IPS-15b (cell line): ENCODE results near the gene OR14I1.

Experiments
- H3K27me3 ChIP-seq: one replicate; pipeline ENCODE4 v1.6.1; 2013; ENCODE audit warnings: low read length; ENCODE audit not compliant: control insufficient read depth, insufficient read depth
- H3K36me3 ChIP-seq: one replicate; pipeline ENCODE4 v1.6.1; 2013; ENCODE audit warnings: low read length; ENCODE audit not compliant: control insufficient read depth, insufficient read depth
- H3K4me1 ChIP-seq: one replicate; pipeline ENCODE4 v1.6.1; 2013; ENCODE audit warnings: mild to moderate bottlenecking, low read length; ENCODE audit not compliant: control insufficient read depth, insufficient read depth
- H3K4me3 ChIP-seq: one replicate; pipeline ENCODE4 v1.5.1; 2013; ENCODE audit warnings: low read depth, low read length
- H3K9ac ChIP-seq: one replicate; pipeline ENCODE4 v1.6.1; 2013; ENCODE audit warnings: low read depth, mild to moderate bottlenecking, low read length
- H3K9me3 ChIP-seq: one replicate; pipeline ENCODE4 v1.6.1; 2013; ENCODE audit warnings: mild to moderate bottlenecking, low read length; ENCODE audit not compliant: control insufficient read depth, insufficient read depth

The OR14I1 gene

GRCh38 chr1:248702714-248703113 is at the start of gene OR14I1:
Gene OR14I1, minus strand, starts transcription at chr1:248702766.
- H3K9ac ChIP-seq, result no peak within 1 kb of the TSS
- peaks cover 6% of the 10 kb centered on the region for H3K9me3 ChIP-seq
- H3K4me3 ChIP-seq, result no peak within 1 kb of the TSS
- no peaks in the 10 kb centered on the region for H3K27me3 ChIP-seq
- no peaks in the 10 kb centered on the region for H3K4me1 ChIP-seq
- H3K36me3 ChIP-seq, result no peaks in the 10 kb centered on the region

DNA sequence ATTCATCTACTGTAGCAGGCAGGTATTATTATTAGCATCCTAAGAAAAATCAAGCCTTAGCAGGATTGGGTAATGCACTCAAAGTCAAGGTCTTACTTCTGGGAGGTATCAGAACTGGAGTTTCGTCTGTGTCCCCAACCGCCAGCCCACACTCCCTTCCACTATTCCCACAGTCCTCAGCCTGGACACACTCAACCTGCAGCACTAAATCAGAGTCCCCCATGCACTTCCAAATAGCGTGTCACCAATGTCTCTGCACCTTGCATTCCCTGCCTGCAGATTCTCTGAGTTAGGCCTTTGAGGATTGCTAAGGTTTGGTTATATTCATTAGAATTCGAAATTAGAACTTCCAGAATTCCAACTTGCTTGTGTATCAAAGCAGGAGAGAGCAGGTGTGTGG is 49.1 kb upstream of the OR14I1 start:
- H3K9me3 ChIP-seq, result peaks cover 23% of the 10 kb centered on the region

GRCh38 chr1:248751142-248751541 is 48.6 kb upstream of the OR14I1 start:
- H3K36me3 ChIP-seq, result no peaks in the 10 kb centered on the region
- H3K9me3 ChIP-seq, result peaks cover 23% of the 10 kb centered on the region
- no peak overlapping the region for H3K4me3 ChIP-seq
- H3K9ac ChIP-seq, result no peak overlapping the region
- H3K4me1 ChIP-seq, result no peaks in the 10 kb centered on the region
- no peaks in the 10 kb centered on the region for H3K27me3 ChIP-seq

More for the DNA sequence above, 49.1 kb upstream of the OR14I1 start:
- Histone ChIP-seq H3K4me3 (no peak overlapping the region), H3K36me3 (no peaks in the 10 kb centered on the region), H3K27me3 (no peaks in the 10 kb centered on the region), H3K9ac (no peak overlapping the region), H3K4me1 (no peaks in the 10 kb centered on the region)

DNA sequence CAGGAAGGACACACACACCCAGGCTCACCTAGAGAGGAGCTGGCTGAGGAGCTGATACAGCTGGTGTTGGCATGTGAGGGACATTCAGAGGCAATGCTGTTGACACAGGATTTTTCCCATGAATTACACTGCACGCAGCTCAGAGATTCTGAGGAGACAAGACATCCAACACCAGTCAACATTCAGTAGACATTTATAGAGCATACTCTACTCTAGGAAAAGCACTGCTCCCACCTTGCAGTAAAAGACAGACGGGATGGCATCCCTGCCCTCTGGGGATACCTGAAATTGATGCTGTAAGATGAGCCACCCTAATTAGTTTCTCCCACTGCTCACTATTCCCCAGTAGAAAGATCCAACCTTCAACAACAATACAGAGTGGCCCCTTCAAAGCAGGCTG is 47.9 kb upstream of the OR14I1 start:
- Histone ChIP-seq H3K9ac (no peak overlapping the region), H3K4me1 (no peaks in the 10 kb centered on the region), H3K27me3 (no peaks in the 10 kb centered on the region), H3K36me3 (no peaks in the 10 kb centered on the region), H3K9me3 (peaks cover 23% of the 10 kb centered on the region), H3K4me3 (no peak overlapping the region)

GRCh38 chr1:248748211-248748610 is 45.6 kb upstream of the OR14I1 start:
- no peaks in the 10 kb centered on the region for H3K4me1 ChIP-seq
- no peak overlapping the region for H3K4me3 ChIP-seq
- H3K9ac ChIP-seq, result no peak overlapping the region
- no peaks in the 10 kb centered on the region for H3K27me3 ChIP-seq
- peaks cover 8% of the 10 kb centered on the region for H3K9me3 ChIP-seq
- H3K36me3 ChIP-seq, result no peaks in the 10 kb centered on the region

GRCh38 chr1:248740876-248741275 is 38.3 kb upstream of the OR14I1 start:
- H3K9ac ChIP-seq, result no peak overlapping the region
- no peaks in the 10 kb centered on the region for H3K4me1 ChIP-seq
- H3K36me3 ChIP-seq, result no peaks in the 10 kb centered on the region
- H3K27me3 ChIP-seq, result no peaks in the 10 kb centered on the region
- no peak overlapping the region for H3K4me3 ChIP-seq
- H3K9me3 ChIP-seq, result peaks cover 11% of the 10 kb centered on the region

DNA sequence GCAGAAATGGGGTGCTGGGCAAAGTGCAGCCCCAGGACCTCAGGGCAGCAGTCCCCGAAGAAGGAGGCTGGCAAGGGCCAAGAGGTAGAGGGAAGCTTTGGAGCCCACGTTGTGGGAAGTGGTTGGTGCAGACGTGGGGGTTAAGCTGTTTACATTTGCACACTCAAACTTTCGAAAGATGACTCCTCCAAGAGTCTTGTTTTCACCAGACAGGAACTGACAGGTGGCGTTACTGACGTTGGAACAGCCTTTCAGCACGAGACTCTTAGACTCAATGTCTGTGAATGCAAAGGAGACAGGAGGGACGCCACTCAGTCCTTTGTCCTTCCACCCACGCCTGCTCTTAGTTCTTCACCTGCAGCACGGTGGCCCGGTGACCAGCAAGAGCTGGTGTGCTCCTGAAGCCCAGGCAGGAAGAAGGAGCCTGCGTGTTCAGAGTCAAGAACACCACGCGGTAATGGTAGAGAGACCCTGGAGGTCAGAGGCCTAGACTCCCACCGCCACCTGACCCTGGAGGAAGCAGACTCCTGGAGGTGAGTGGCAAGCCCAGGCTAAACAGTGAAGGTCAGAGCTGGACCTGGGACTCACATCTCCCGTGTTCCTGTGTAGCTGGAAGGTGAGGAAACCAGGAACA is 37.1 kb upstream of the OR14I1 start:
- no peak overlapping the region for H3K9ac ChIP-seq
- peaks cover 11% of the 10 kb centered on the region for H3K9me3 ChIP-seq
- no peaks in the 10 kb centered on the region for H3K4me1 ChIP-seq
- no peaks in the 10 kb centered on the region for H3K27me3 ChIP-seq
- H3K36me3 ChIP-seq, result no peaks in the 10 kb centered on the region
- H3K4me3 ChIP-seq, result no peak overlapping the region

- peaks cover 6% of the 10 kb centered on the region for H3K9me3 ChIP-seq
- no peaks in the 10 kb centered on the region for H3K4me1 ChIP-seq
- no peaks in the 10 kb centered on the region for H3K36me3 ChIP-seq
- no peak overlapping the region for H3K9ac ChIP-seq
- no peaks in the 10 kb centered on the region for H3K27me3 ChIP-seq
- no peak overlapping the region for H3K4me3 ChIP-seq
Measured at GRCh38 chr1:248737457-248737856, 34.9 kb upstream of the OR14I1 start.

- H3K9ac ChIP-seq, result no peak overlapping the region
- H3K4me3 ChIP-seq, result no peak overlapping the region
- no peaks in the 10 kb centered on the region for H3K4me1 ChIP-seq
- no peaks in the 10 kb centered on the region for H3K36me3 ChIP-seq
- H3K9me3 ChIP-seq, result peaks cover 5% of the 10 kb centered on the region
- H3K27me3 ChIP-seq, result no peaks in the 10 kb centered on the region
Measured at GRCh38 chr1:248736977-248737376, 34.4 kb upstream of the OR14I1 start.

GRCh38 chr1:248733566-248733965 is 31.0 kb upstream of the OR14I1 start:
- Histone ChIP-seq H3K27me3 (no peaks in the 10 kb centered on the region), H3K9me3 (peaks cover 12% of the 10 kb centered on the region), H3K36me3 (no peaks in the 10 kb centered on the region), H3K9ac (no peak overlapping the region), H3K4me3 (no peak overlapping the region), H3K4me1 (no peaks in the 10 kb centered on the region)

DNA sequence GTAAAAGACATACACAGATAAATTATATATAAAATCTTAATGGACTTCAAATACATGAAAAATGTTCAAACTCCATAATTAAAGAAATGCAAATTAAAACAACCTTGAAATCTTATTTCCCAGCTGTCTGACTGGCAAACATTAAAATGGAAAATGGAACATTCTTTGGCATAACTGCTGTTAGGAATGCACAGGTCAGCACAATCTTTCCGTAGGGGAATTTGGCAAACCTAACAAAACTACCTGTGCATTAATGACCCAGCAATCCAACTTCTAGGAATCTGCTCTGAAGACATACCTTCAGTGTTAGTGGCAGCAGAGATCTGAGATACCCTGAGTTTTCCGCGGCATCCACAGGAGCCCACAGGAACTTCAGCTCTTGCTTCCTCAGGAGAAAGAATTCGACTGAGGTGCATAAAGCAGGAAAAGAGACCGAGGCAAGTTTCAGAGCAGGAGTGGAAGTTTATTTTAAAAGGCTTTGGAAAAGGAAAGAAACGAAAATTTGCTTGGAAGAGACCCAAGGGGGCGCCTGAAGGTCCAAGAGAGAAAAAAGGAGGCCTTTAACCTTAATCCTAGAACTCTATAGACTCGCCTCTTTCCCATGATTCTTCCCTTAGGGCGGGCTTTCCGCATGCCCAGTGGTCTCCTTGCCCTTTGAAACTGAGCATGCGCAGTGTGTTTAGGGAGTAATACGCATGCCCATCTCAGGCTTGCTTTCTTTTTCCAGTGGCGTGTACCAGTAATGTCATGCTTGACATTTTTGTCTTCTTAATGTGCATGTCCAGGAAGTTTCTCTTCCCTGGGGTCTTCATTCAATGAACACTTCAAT is 28.2 kb upstream of the OR14I1 start:
- Histone ChIP-seq H3K4me3 (no peak overlapping the region), H3K27me3 (no peaks in the 10 kb centered on the region), H3K36me3 (no peaks in the 10 kb centered on the region), H3K4me1 (no peaks in the 10 kb centered on the region), H3K9ac (no peak overlapping the region), H3K9me3 (peaks cover 8% of the 10 kb centered on the region)

DNA sequence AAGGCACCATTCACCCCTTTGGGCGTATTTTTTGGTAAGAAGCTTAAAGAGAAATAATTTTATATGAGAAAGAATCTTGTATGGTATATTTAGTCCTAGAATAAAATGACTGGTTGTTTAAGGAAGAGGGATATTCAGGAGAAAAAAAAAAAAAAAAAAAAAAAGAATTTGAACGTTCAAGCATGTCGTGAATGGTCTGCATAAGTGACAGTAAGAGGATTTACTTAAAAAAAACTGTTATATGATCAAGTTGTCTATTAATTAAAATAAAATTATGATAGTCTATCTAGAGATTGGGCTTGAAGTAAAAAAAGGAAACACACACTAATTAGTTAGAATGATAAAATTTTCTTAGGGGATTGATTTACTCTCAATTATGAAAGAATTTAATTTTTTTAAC is 11.7 kb upstream of the OR14I1 start:
- no peaks in the 10 kb centered on the region for H3K36me3 ChIP-seq
- no peaks in the 10 kb centered on the region for H3K4me1 ChIP-seq
- no peak overlapping the region for H3K9ac ChIP-seq
- peaks cover 31% of the 10 kb centered on the region for H3K9me3 ChIP-seq
- no peaks in the 10 kb centered on the region for H3K27me3 ChIP-seq
- no peak overlapping the region for H3K4me3 ChIP-seq
